ENCODE results near the gene UACA.

DNA sequence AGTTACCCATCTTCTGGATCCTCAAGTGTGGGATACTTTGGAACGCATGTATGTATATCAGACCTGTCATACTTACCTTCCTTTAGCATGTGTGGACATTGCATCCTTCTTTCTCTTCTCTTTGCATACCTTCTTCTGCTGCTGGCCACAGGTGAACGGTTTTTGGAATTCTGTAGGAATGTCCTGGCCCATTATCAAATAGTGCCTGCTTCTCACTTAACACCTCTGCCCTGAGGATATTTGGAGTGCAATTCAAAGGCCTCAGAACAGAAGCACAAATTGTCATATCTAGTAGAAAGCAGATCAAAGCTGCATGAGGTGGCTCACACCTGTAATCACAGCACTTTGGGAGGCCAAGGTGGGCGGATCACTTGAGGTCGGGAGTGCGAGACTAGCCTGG lies 34.1 kb upstream of the UACA start:
- TF ChIP-seq POLR2AphosphoS5 (IDR thresholded peaks at IDR 0.05; ENCODE audit: low read depth) (no peak), EZH2 (IDR thresholded peaks at IDR 0.05; ENCODE audit: low read depth, unreplicated experiment) (no peak)

All from GM23338 (cell line).